Bronchial epithelial cell (primary cell): ENCODE results near the gene SH3PXD2B. TPM values are rescaled to one million over a fixed set of nuclear protein-coding genes. Genes with fewer than 3 reads are reported as not detected.
"Not testable (repeated sequence)": the region's sequence is repeated elsewhere in the genome, so short reads cannot be mapped to it uniquely, and the experiment has no call there.

ENCODE experiments used
- DNase-seq: peaks from one replicate; pipeline ENCODE4 v3.0.0-alpha.2; 2010; ENCODE audit warnings: low read depth
- FAIRE-seq: peaks from 2 replicates; lab custom pipeline; 2011; peaks lifted over from hg19 to GRCh38; lab: Jason Lieb, UNC
- H3K27me3 ChIP-seq: 2 replicates; pipeline ENCODE4 v1.5.1; 2011; ENCODE audit warnings: low read length; ENCODE audit not compliant: control insufficient read depth, insufficient read depth
- H3K36me3 ChIP-seq: 2 replicates; pipeline ENCODE4 v1.5.1; 2011; ENCODE audit warnings: low read length; ENCODE audit not compliant: control insufficient read depth, insufficient read depth
- H3K4me3 ChIP-seq: 2 replicates; pipeline ENCODE4 v1.5.1; 2011; ENCODE audit warnings: mild to moderate bottlenecking, low read depth, low read length, control low read depth
- CTCF ChIP-seq: IDR thresholded peaks from 2 replicates; pipeline ENCODE4 v1.5.1; 2011; ENCODE audit warnings: mild to moderate bottlenecking, moderate library complexity, low read length, control low read depth, inconsistent platforms; ENCODE audit not compliant: insufficient read depth, severe bottlenecking
- total RNA-seq: library from RNA; depleted of rRNA; stranded (reverse); fragments of >200 nt; gene quantifications from 2 replicates; pipeline ENCODE4 v1.2.1, GENCODE V29; 2014

SH3PXD2B gene
- total RNA-seq, 1 donor from 2014 or later, result 10.0 TPM

- Histone ChIP-seq H3K36me3 (peaks cover 34% of the 10 kb centered on the region), H3K27me3 (no peaks in the 10 kb centered on the region), H3K4me3 (no peak overlapping the region)
- DNase-seq, result no peak
- TF ChIP-seq CTCF, result no peak
- no peak for FAIRE-seq
These were observed 103.0 kb downstream of the SH3PXD2B start for GRCh38 chr5:172351240-172351778.

- Histone ChIP-seq H3K36me3 (peaks cover 31% of the 10 kb centered on the region), H3K27me3 (no peaks in the 10 kb centered on the region), H3K4me3 (no peak overlapping the region)
- TF ChIP-seq CTCF, result no peak
- DNase-seq, result no peak
- FAIRE-seq, result peak; percentile 72
These were observed 103.8 kb downstream of the SH3PXD2B start for GRCh38 chr5:172350212-172351181.

- not testable (repeated sequence) for H3K4me3 ChIP-seq, DNase-seq, H3K27me3 ChIP-seq, FAIRE-seq
- peaks cover 21% of the 10 kb centered on the region for H3K36me3 ChIP-seq
These were observed 105.6 kb downstream of the SH3PXD2B start for GRCh38 chr5:172348733-172349132.

GRCh38 chr5:172348084-172348483, 106.2 kb downstream of the SH3PXD2B start:
- FAIRE-seq, result no peak
- no peak for TF ChIP-seq CTCF
- peaks cover 18% of the 10 kb centered on the region for H3K36me3 ChIP-seq

GRCh38 chr5:172347496-172348052, 106.8 kb downstream of the SH3PXD2B start:
- Histone ChIP-seq H3K36me3 (peaks cover 18% of the 10 kb centered on the region), H3K4me3 (no peak overlapping the region), H3K27me3 (no peaks in the 10 kb centered on the region)
- DNase-seq (no peak), FAIRE-seq (no peak)
- TF ChIP-seq CTCF, result no peak

More at GRCh38 chr5:172348084-172348483, 106.2 kb downstream of the SH3PXD2B start:
- H3K27me3 ChIP-seq, result no peaks in the 10 kb centered on the region
- no peak for DNase-seq
- H3K4me3 ChIP-seq, result no peak overlapping the region

- Histone ChIP-seq H3K27me3 (no peaks in the 10 kb centered on the region), H3K36me3 (peaks cover 19% of the 10 kb centered on the region), H3K4me3 (no peak overlapping the region)
- FAIRE-seq (no peak), DNase-seq (no peak)
- no peak for TF ChIP-seq CTCF
These were observed 108.4 kb downstream of the SH3PXD2B start for GRCh38 chr5:172345881-172346280.
